ELF-1 (cell line): ENCODE measurements around the gene RNASE7.

Source experiments
- DNase-seq: peaks from one replicate; pipeline ENCODE4 v3.0.0-alpha.2; 2016; ENCODE audit warnings: low read depth, low spot score

The RNASE7 gene

GRCh38 chr14:21043387-21043973 is 1.3 kb downstream of the RNASE7 start:
- DNase-seq = no peak

GRCh38 chr14:21043974-21044618 is 1.9 kb downstream of the RNASE7 start:
- DNase-seq = peak; percentile 82

GRCh38 chr14:21047378-21047781 is 5.2 kb downstream of the RNASE7 start:
- DNase-seq = no peak

- DNase-seq = no peak
Measured at GRCh38 chr14:21048638-21049037, 6.5 kb downstream of the RNASE7 start.

GRCh38 chr14:21049271-21049673 is 7.1 kb downstream of the RNASE7 start:
- no peak for DNase-seq

- DNase-seq = no peak
Measured at GRCh38 chr14:21050597-21050996, 8.4 kb downstream of the RNASE7 start.

GRCh38 chr14:21053184-21054122 is 11.3 kb downstream of the RNASE7 start:
- no peak for DNase-seq

GRCh38 chr14:21054123-21054767 is 12.1 kb downstream of the RNASE7 start:
- DNase-seq = no peak

GRCh38 chr14:21054768-21055145 is 12.6 kb downstream of the RNASE7 start:
- no peak for DNase-seq

- DNase-seq = no peak
Measured at GRCh38 chr14:21055432-21056117, 13.4 kb downstream of the RNASE7 start.

GRCh38 chr14:21056520-21057163 is 14.5 kb downstream of the RNASE7 start:
- no peak for DNase-seq

GRCh38 chr14:21057803-21058675 is 15.9 kb downstream of the RNASE7 start, which contains the start of gene RNASE8:
Gene RNASE8, plus strand, starts transcription at chr14:21057822. Its CDS starts 71 bp downstream, at chr14:21057893.
- DNase-seq = no peak

- DNase-seq = no peak
Measured at GRCh38 chr14:21058903-21059302, 16.7 kb downstream of the RNASE7 start.

- no peak for DNase-seq
Measured at GRCh38 chr14:21059842-21060613, 17.9 kb downstream of the RNASE7 start.

- DNase-seq = no peak
Measured at GRCh38 chr14:21060614-21061346, 18.6 kb downstream of the RNASE7 start.

GRCh38 chr14:21061347-21061668 is 19.1 kb downstream of the RNASE7 start:
- DNase-seq = no peak

- DNase-seq = no peak
Measured at GRCh38 chr14:21063479-21063878, 21.3 kb downstream of the RNASE7 start.

- peak; percentile 14 for DNase-seq
Measured at GRCh38 chr14:21066882-21067502, 24.8 kb downstream of the RNASE7 start.
